K562 (cell line): ENCODE results near the gene PDE11A. TPM values are rescaled to one million over a fixed set of nuclear protein-coding genes. Genes with fewer than 3 reads are reported as not detected.

ENCODE experiments used
- ATAC-seq: fragments of 200-7000 bp; cut with Tn5 transposase; 3 replicates; pipeline ENCODE4 v1.9.1; 2020; ENCODE audit warnings: moderate library complexity
- BruUV-seq: library from RNA; stranded (reverse); fragments of 400-500 nt; replicated peaks from 2 replicates; lab custom pipeline; 2021; lab: Mats Ljungman, UMichigan
- CTCF ChIA-PET: fragments of 300-600 bp; formaldehyde crosslinking; extraction: SDS; loops from one replicate; lab custom pipeline; 2021; ENCODE audit warnings: low intra/inter-chr PET ratio; lab: Yijun Ruan, JAX
- POLR2A ChIA-PET: fragments of 300-600, 350-650 bp; sonication (Branson Sonifier 250); formaldehyde crosslinking; extraction: SDS; loops from one replicate; lab custom pipeline; 2021; ENCODE audit warnings: antibody characterized with exemption, inconsistent platforms; lab: Yijun Ruan, JAX
- DNase-seq, 4 experiments: peaks; one replicate each; pipeline versions ENCODE4 v3.0.0 to v3.0.0-alpha.2; 2011 to 2018; ENCODE audit warnings: low spot score in 3 of 4, mixed read lengths in 3 of 4; ENCODE audit errors: extremely low read depth in 1 of 4
- FAIRE-seq: peaks from 2 replicates; lab custom pipeline; 2011; peaks lifted over from hg19 to GRCh38; lab: Jason Lieb, UNC
- H2AFZ ChIP-seq: 2 replicates; pipeline ENCODE4 v1.6.0; 2011; ENCODE audit warnings: low read depth, low read length, control low read depth, inconsistent platforms
- H3K27ac ChIP-seq: fragments of 200-600 bp; 3 replicates; pipeline ENCODE4 v1.8.0; 2011; ENCODE audit warnings: low read depth, mild to moderate bottlenecking, control low read depth, inconsistent platforms, low read length, moderate library complexity, mixed read lengths; ENCODE audit errors: extremely low read depth
- H3K27me3 ChIP-seq, 2 experiments: fragments of 300-600 bp in 1 of 2; 2 replicates in 1 of 2; 3 replicates in 1 of 2; pipeline versions ENCODE4 v1.6.0 to v1.8.0; 2011; ENCODE audit warnings: inconsistent platforms in 2 of 2, low read length in 2 of 2, mild to moderate bottlenecking in 1 of 2, mixed read lengths in 1 of 2, moderate library complexity in 1 of 2; ENCODE audit not compliant: control insufficient read depth in 2 of 2, insufficient read depth in 2 of 2
- H3K36me3 ChIP-seq: fragments of 300-600 bp; 3 replicates; pipeline ENCODE4 v1.8.0; 2011; ENCODE audit warnings: mild to moderate bottlenecking, low read length, inconsistent platforms; ENCODE audit not compliant: control insufficient read depth, insufficient read depth
- H3K4me1 ChIP-seq, 2 experiments: fragments of 200-600 bp in 1 of 2; replicated peaks in 1 of 2; 2 replicates in 1 of 2; 3 replicates in 1 of 2; pipeline versions ENCODE4 v1.5.1 to v1.8.0; 2011; ENCODE audit warnings: inconsistent platforms in 2 of 2, low read length in 2 of 2, mild to moderate bottlenecking in 1 of 2, mixed read lengths in 1 of 2, moderate library complexity in 1 of 2; ENCODE audit not compliant: control insufficient read depth in 2 of 2, insufficient read depth in 2 of 2
- H3K4me2 ChIP-seq: 2 replicates; pipeline ENCODE4 v1.6.1; 2011; ENCODE audit warnings: low read length, control low read depth, inconsistent platforms, mixed read lengths; ENCODE audit not compliant: insufficient read depth
- H3K4me3 ChIP-seq: fragments of 200-600 bp; sonication (generic), shearing (Covaris generic); 2 replicates; pipeline ENCODE4 v1.5.1; 2016; ENCODE audit warnings: control low read depth, inconsistent platforms
- H3K79me2 ChIP-seq: fragments of 200-600 bp; 3 replicates; pipeline ENCODE4 v1.8.0; 2011; ENCODE audit warnings: low read length, inconsistent platforms; ENCODE audit not compliant: control insufficient read depth, insufficient read depth
- H3K9ac ChIP-seq, 2 experiments: 2 replicates each; pipeline versions ENCODE4 v1.6.0 to v1.6.1; 2011; ENCODE audit warnings: low read depth in 2 of 2, low read length in 2 of 2, control low read depth in 1 of 2, inconsistent platforms in 1 of 2, mild to moderate bottlenecking in 1 of 2, mixed read lengths in 1 of 2; ENCODE audit not compliant: insufficient read depth in 1 of 2
- H3K9me1 ChIP-seq: one replicate; pipeline ENCODE4 v1.6.0; 2011; ENCODE audit warnings: inconsistent platforms, mild to moderate bottlenecking, low read length, moderate library complexity; ENCODE audit not compliant: control insufficient read depth, insufficient read depth
- H3K9me3 ChIP-seq: replicated peaks from 2 replicates; pipeline ENCODE4 v1.5.1; 2011; ENCODE audit warnings: low read depth, low read length, inconsistent platforms; ENCODE audit not compliant: control insufficient read depth, insufficient read depth
- H4K20me1 ChIP-seq: replicated peaks from 2 replicates; pipeline ENCODE4 v1.6.1; 2011; ENCODE audit warnings: low read length, inconsistent platforms, mixed read lengths; ENCODE audit not compliant: control insufficient read depth, insufficient read depth
- ATF1 ChIP-seq, 2 experiments: fragments of 450-650 bp in 1 of 2; IDR thresholded peaks; 2 replicates each; pipeline ENCODE4 v1.6.1; 2016; ENCODE audit warnings: missing compliant biosample characterization in 1 of 2, missing genetic modification characterization in 1 of 2
- FIP1L1 ChIP-seq: fragments of 200-400 bp; formaldehyde crosslinking; IDR thresholded peaks from 2 replicates; pipeline ENCODE4 v1.6.1; 2018; ENCODE audit warnings: mild to moderate bottlenecking, low read depth, low read length; ENCODE audit not compliant: poor library complexity, severe bottlenecking
- GTF2A2 ChIP-seq: IDR thresholded peaks from 2 replicates; pipeline ENCODE4 v1.6.1; 2016; ENCODE audit warnings: mild to moderate bottlenecking, missing genetic modification characterization, missing compliant biosample characterization
- HDGF ChIP-seq: fragments of 450-650 bp; IDR thresholded peaks from 2 replicates; pipeline ENCODE4 v1.6.1; 2016
- KAT7 ChIP-seq: sonication (generic); formaldehyde crosslinking; IDR thresholded peaks from 2 replicates; pipeline ENCODE4 v1.8.0; 2022; ENCODE audit warnings: missing genetic modification reagents, mild to moderate bottlenecking, borderline replicate concordance
- MYBL2 ChIP-seq, 2 experiments: fragments of 450-650 bp in 1 of 2; sonication (generic) in 1 of 2; formaldehyde crosslinking in 1 of 2; IDR thresholded peaks; 2 replicates each; pipeline versions ENCODE4 v1.6.1 to v1.8.1; 2017 to 2022; ENCODE audit warnings: borderline replicate concordance in 1 of 2, inconsistent platforms in 1 of 2, low read depth in 1 of 2, mild to moderate bottlenecking in 1 of 2, missing genetic modification reagents in 1 of 2, moderate library complexity in 1 of 2
- RBFOX2 ChIP-seq: fragments of 200-400 bp; formaldehyde crosslinking; IDR thresholded peaks from 2 replicates; pipeline ENCODE4 v1.6.1; 2017; ENCODE audit warnings: low read depth, mild to moderate bottlenecking, low read length, moderate library complexity
- RHOXF2B ChIP-seq: fragments of 250-450 bp; sonication (Bioruptor Pico); conservative IDR thresholded peaks from 2 replicates; pipeline ENCODE4 v1.5.1; 2021
- SPI1 ChIP-seq: IDR thresholded peaks from 2 replicates; pipeline ENCODE4 v1.6.1; 2011; ENCODE audit warnings: low read depth, low read length, control low read depth, borderline replicate concordance
- ZFP1 ChIP-seq: fragments of 450-650 bp; formaldehyde crosslinking; IDR thresholded peaks from 2 replicates; pipeline ENCODE4 v1.4.0; 2020; ENCODE audit warnings: mild to moderate bottlenecking, mixed read lengths
- ZNF561 ChIP-seq: fragments of 450-650 bp; formaldehyde crosslinking; conservative IDR thresholded peaks from 2 replicates; pipeline ENCODE4 v1.4.0; 2020; ENCODE audit warnings: mild to moderate bottlenecking, moderate library complexity
- WGBS: fragments of 100-300 bp; shearing (Covaris generic); methylation state at CpG from one replicate; pipeline ENCODE4 v1.1.6; 2016; ENCODE audit warnings: low coverage, mixed read lengths; ENCODE audit not compliant: insufficient coverage; ENCODE audit errors: missing lambda C conversion rate; 5-methylcytosine and 5-hydroxymethylcytosine counted together
- in situ Hi-C: fragments of 300-500 bp; cut with MboI; formaldehyde crosslinking; loops from 4 replicates; pipeline ENCODE4 v1.15.0; 2018; ENCODE audit warnings: inconsistent platforms, mixed read lengths
- intact Hi-C: fragments of 100-400 bp; cut with micrococcal nuclease; formaldehyde crosslinking; loops from 2 replicates; pipeline ENCODE4 v1.14.2; 2022
- polyA plus RNA-seq, 8 experiments: library from polyadenylated mRNA; depleted of rRNA in 4 of 8; stranded (reverse) in 5 of 8; unstranded in 3 of 8; fragments of >200 nt; fragmentation: Nextera tagmentation in 2 of 8; fragmentation: Illumina TruSeq in 1 of 8; extraction: Ambion mirVana in 2 of 8; extraction: Trizol in 1 of 8; gene quantifications; 2 replicates each; pipeline versions ENCODE4 v1.2.1 to v1.2.3, GENCODE V29; 2011 to 2014; ENCODE audit warnings: inconsistent platforms in 1 of 8, missing spikeins in 1 of 8
- total RNA-seq, 7 experiments: library from RNA; depleted of rRNA in 6 of 7; stranded (reverse); fragments of >200 nt in 6 of 7; fragmentation: Illumina TruSeq in 2 of 7; extraction: Trizol in 2 of 7; gene quantifications; 2 replicates each; pipeline versions ENCODE4 v1.2.1 to v1.2.3, GENCODE V29; 2011 to 2021; ENCODE audit warnings: low replicate concordance in 1 of 7
- TF ChIP-seq, protein P1 (sequence below): IDR thresholded peaks from 3 replicates; pipeline ENCODE4 v1.6.1; 2011; ENCODE audit warnings: borderline replicate concordance, mild to moderate bottlenecking; ENCODE audit not compliant: insufficient read length, insufficient read depth
- TF ChIP-seq, protein P2 (sequence below): sonication (generic); IDR thresholded peaks from 2 replicates; pipeline ENCODE4 v1.6.1; 2016

Gene PDE11A
- total and polyA plus RNA-seq, 9 of the 15 experiments (the other 6 are each of a cell fraction or from before 2014, with no cell fraction given), result 3.2 to 22.1 (median 5.7) TPM

DNA sequence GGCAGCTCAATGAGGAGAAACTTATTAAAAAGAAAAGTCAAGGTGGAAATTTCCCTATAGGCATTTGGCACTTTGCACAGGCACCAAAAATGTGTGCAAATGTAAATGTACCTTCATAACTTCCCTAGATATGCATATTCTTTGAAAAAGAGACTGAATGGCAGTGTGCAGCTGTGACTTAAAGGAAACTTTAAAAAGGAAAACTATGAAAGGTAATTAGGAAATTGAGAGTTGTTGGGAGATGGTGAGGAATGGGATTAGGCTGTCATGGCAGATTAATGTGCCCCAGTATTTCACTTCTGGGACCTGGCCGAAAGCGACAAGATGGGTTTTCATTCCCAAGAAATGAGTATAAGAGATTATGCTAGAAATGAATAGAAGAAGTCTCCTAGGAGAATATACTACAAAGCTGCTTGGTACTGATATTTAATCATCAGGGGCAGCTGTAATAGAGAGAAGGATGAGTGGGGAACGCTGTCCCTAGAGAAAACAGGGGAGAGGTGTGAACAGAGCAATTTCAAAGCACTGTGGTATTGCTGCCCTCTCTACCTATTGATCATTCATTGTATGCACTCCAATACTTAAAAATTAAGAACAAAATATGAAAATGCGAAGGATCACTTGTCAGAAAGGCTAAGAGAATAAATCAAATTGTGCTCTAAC is 366.9 kb downstream of the PDE11A start:
- H3K27me3 ChIP-seq, result peaks cover 2 to 9% of the 10 kb centered on the region in 2 experiments; a peak in 2 of 5 replicates
- TF ChIP-seq, protein P1, sequence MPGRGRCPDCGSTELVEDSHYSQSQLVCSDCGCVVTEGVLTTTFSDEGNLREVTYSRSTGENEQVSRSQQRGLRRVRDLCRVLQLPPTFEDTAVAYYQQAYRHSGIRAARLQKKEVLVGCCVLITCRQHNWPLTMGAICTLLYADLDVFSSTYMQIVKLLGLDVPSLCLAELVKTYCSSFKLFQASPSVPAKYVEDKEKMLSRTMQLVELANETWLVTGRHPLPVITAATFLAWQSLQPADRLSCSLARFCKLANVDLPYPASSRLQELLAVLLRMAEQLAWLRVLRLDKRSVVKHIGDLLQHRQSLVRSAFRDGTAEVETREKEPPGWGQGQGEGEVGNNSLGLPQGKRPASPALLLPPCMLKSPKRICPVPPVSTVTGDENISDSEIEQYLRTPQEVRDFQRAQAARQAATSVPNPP, result no peak
- TF ChIP-seq FIP1L1, result no peak
- no peak for TF ChIP-seq ATF1 (CRISPR knock-in tag; IDR thresholded peaks at IDR 0.05)
- no peak for TF ChIP-seq ATF1 (tag; IDR thresholded peaks at IDR 0.05)
- no peak for TF ChIP-seq ZFP1 (CRISPR knock-in tag)
- TF ChIP-seq ZNF561 (CRISPR knock-in tag), result no peak
- TF ChIP-seq GTF2A2 (tag), result no peak
- TF ChIP-seq KAT7 (CRISPR knock-in tag), result no peak
- no peak for TF ChIP-seq HDGF
- no peak for TF ChIP-seq RHOXF2B
- no peak for TF ChIP-seq RBFOX2
- no peak for TF ChIP-seq SPI1
- TF ChIP-seq MYBL2 (IDR thresholded peaks at IDR 0.05; ENCODE audit: low read depth), result no peak
- no peak for TF ChIP-seq MYBL2 (CRISPR knock-in tag; IDR thresholded peaks at IDR 0.05; ENCODE audit: borderline replicate concordance)
- TF ChIP-seq, protein P2, sequence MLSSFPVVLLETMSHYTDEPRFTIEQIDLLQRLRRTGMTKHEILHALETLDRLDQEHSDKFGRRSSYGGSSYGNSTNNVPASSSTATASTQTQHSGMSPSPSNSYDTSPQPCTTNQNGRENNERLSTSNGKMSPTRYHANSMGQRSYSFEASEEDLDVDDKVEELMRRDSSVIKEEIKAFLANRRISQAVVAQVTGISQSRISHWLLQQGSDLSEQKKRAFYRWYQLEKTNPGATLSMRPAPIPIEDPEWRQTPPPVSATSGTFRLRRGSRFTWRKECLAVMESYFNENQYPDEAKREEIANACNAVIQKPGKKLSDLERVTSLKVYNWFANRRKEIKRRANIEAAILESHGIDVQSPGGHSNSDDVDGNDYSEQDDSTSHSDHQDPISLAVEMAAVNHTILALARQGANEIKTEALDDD, result no peak
- DNase-seq (no peak), ATAC-seq (no peak), FAIRE-seq (no peak)
- no peaks in the 10 kb centered on the region for H3K36me3 ChIP-seq
- intact Hi-C loops (no loop called here), in situ Hi-C loops (no loop called here)
- no peak overlapping the region for H3K4me3 ChIP-seq
- ChIA-PET CTCF (no interaction called here), POLR2A (no interaction called here)
- WGBS, result 19% methylated on average over 4 of the region's 4 CpGs
- BruUV-seq, result no TSS peak
- no peaks in the 10 kb centered on the region for H3K9me3 ChIP-seq
- peaks cover 0 to 14% of the 10 kb centered on the region in 2 experiments; a peak in 3 of 5 replicates for H3K4me1 ChIP-seq
- H3K27ac ChIP-seq, result no peak overlapping the region
- no peak overlapping the region for H3K9ac ChIP-seq
- H3K4me2 ChIP-seq, result no peak overlapping the region
- no peaks in the 10 kb centered on the region for H3K79me2 ChIP-seq
- peaks cover 3% of the 10 kb centered on the region; the same call in 1 of the 2 replicates for H4K20me1 ChIP-seq
- H3K9me1 ChIP-seq, result no peaks in the 10 kb centered on the region
- no peak overlapping the region for H2AFZ ChIP-seq
